Activated CD4-positive, alpha-beta T cell treated with anti-CD3 and anti-CD28 coated beads, Interleukin-10, Interleukin-2, amounts not matched to agents 100 ng/mL and 50 ng/mL, durations not matched to agents 16 hours and 8 hours (primary cell): ENCODE data around the gene PEPD.

Experiments
- DNase-seq: peaks from one replicate; pipeline ENCODE4 v3.0.0-alpha.2; 2020

The PEPD gene

DNA sequence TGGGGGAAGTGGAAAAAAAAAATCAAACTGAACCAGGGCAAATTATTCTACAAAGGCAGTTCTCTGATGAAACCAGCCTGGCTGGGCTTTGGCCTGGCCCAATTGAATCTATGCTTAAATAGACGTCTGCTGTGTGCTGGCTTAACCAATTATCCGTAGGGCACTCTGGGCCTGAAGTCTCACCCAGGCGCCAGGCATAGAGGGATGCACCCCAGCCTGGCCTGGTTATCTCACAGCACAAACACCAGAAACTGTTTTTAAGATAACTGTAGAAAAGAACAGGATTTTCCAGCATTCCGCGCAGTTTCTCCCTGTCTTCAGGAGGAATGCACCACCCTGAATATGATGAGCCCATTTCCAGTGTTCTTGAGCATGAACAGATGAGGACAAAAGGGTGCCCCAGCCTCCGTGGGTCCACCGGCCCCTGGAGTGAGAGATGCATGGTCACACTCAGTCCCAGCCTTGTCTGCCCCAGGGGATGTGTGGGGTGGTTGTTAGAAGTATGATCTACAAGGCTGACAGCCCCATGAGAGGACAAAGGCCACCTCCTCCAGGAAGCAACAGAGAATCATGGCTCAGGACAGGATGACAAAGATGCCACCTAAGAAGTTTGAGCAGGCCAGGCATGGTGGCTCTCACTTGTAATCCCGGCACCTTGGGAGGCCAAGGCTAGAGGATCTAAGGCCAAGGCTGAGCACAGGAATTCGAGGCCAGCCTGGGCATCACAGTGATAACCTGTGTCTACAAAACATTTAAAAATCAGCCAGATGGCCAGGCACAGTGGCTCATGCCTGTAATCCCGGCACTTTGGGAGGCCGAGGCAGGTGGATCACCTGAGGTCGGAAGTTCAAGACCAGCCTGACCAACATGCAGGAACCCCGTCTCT lies 50.2 kb downstream of the PEPD start:
- no peak for DNase-seq

DNA sequence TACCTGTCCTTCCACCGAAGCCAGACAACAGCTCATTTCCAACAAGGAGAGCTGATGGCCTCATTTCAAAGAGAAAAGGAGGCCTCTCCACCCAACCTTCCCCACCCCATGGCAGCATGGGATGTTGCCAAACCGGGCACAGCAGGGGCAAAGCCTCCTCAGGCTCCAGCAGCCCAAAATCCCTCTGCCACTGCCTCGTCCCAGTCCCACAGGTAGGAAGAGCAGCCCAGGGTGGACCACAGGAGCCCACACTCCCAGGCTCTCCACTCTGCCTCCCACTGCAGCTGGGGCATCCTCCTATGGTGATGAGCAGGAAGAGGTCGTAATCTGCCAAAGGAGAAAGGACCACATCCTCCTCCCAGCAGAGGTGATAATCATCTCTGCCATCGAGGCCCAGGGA lies 50.9 kb downstream of the PEPD start:
- no peak for DNase-seq

DNA sequence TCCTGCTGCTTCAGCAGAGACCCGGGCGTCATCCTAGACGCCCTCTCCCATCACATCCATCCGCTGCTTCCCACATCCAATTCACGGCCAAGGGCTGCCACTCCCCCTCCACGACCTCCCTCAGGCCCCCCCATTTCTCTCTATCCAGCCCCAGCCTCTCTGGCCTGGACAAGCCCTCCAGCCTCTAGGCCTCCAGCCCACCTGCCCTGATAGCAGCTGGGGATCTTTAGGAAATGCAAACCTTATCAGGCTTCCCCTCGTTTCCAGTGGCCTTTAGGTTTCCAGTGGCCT lies 51.6 kb downstream of the PEPD start:
- no peak for DNase-seq

DNA sequence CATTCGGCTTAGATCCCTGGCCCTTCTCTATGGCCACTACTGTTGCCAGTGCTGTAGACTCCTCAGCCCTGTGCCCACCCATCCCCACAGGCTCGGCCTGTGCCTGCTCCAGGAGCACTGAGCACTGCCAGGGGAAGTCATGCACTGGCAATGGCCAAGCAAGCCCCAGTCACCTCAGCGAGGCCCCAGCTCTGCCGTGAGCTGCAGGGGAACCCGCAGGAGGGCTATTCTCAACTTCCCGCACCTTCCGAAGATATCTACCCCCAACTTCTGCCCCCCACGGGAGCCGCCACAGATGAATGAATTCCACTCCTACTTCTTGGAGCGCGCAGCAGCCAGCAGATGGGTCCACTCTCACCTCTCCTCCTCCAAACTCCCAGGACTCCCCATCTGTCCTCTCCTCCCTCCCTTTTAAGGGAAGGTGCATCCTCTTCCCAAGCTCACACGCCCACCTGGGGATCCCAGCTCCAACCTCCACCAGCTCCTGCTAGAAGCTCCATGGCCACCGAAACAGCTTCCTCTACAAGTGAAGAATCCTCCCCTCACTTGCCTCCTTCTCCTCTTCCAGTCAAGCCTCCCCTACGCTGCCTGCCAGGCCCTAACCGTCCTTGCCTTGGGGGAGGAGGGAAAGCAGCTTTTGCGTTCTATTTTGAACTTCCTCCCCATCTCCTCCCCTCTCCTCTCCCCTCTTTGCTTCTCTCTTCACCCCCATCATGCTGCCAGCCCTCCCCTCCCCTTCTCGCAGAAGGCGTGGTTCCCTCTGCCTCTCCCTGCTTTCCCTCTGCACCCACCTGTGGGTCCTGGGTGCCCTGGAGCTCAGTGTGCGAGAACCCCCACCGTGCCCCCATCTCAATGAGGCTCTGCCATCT lies 52.2 kb downstream of the PEPD start:
- no peak for DNase-seq

DNA sequence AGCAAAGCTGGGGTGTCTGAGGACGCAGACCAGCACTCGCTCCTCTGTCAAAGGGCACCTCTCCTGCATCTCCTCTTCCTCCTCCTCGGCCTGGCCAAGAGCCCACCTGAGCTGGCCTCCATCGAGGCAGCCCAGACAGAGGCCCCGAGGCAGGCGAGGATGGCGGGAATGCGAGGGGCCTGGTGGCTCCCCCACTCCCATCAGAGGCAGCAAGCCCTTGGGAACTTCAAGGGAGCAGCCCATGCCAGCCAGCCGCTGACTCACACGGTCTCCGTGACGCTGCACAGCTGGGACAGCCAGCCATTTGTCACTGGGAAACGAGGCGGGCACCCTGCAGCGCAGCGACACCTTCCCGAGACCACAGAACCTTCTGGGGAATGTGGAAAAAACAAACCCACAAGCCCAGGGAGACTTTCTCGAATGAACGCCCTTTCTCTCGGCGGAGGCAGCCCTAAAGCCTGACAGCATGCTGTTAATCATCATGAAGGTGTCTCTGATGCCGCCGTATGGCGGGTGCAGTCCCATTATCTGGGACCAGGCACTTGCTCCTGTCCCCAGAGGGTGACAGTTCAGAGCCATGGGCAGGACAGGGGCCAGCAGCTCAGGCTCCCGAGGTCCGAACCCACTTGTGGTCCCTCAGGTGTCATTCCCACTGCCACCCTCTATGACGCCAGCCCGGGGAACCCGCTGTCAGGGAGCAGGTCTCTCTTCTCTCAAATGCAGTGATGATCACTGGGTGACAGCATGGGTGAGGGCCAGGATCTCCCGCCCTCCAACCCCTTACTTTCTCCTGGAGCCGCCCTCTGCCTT lies 53.0 kb downstream of the PEPD start:
- no peak for DNase-seq

DNA sequence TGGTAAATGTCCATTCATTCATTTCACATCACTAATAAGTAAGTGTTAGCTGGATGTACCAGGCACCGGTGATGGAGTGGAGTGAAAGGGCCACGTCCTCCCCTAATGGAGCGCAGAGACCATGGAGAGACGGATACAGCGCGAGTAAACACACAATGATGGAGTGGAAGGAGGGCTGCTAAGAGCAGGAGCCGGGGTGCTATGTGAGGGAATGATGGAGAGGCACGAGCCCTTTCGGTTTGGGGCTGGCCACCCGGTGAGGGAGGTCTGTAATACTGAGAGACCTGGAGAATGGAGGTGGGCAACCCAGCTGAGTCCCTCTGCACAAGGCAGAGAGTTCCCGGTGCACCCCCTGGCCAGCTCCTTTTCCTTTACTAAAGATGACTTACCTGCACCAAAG lies 53.7 kb downstream of the PEPD start:
- DNase-seq, result no peak

DNA sequence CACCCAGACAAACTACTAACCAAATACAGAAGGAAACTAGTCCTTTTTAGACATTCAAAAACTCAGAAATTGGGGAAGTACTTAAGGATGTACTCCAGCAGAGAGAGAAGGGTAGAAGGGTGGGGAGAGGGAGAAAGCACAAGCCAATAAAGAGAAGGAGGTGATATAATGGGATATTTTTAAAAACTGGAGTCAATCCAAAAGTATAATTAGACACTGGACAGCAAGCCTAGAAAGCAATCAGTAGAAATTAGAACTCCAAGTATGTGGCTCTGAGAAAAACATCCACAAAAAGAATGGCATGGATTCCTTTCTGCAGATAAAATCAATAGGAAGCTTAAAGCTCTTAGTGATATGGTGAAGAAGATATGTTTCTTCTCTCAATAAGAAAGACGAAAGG lies 55.8 kb downstream of the PEPD start:
- DNase-seq, result no peak

DNA sequence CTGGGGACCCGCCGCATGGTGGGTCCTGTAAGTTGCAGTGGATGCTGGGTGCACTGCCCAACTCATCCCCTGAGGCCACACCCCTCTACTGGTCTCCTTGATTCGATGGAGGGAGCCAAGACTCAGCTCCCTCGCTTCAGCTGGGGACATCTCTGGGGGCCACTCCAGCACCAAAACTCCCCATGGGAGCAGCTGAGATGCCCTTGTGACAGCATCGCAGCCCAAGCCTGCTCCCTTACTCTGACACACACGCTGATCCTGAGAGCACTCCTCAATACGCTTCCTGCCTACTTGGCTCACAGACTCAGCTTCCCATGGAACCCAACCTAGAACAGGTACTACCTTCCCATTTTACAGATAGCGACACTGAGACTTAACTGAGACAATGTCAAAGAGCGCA lies 56.2 kb downstream of the PEPD start:
- no peak for DNase-seq

DNA sequence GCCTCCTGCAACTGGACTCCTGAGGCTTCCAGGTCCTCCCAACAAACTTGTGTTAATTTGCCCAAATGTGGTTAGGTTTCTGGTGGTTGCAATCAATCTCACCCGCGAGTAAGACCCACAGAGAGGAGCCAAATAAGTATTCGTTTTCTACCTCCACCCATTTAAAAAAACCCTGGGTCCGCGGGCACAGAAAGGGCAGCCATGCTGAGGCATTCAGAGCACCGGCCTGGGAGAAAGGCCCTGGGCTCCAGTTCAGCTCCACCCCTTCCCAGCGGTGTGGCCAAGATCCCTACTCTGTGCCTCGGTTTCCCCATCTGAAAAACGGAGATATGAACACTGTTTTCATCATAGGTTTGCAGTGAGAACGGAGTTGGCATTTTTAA lies 56.9 kb downstream of the PEPD start:
- DNase-seq, result no peak

DNA sequence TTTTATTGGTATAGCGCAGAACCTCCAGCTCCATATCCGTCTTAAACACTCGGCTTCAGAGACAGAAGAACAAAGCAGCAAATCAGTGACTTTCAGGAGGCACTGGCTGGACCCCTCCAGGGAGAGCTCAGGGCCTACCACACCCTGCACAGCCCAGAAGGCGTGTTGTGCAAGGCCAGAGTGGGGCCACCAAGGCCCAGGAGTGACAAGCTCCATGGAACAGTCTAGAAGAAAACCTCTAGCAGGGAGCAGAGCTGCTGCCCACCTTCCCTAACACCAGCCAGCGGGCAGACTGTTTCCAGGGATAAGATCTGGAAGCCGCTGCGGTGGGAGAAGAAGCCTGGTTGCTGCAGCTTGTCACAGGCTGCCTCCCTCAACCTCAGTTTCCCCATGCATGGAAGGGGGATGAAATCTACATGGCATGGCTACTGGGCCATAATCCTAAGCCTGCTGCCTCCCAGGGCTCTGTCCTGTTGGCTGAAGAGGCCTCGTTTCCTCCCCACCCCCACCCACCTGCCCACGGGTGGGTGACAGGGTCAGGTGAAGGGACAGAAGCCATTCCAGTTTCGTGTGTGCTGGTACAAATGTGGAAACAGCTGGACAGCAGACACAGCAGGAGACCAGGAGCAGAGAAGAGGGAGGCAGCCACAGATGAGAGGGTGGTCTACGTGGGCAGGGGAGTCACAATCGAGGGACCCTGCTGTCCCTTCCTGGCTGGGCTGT lies 57.4 kb downstream of the PEPD start:
- no peak for DNase-seq

DNA sequence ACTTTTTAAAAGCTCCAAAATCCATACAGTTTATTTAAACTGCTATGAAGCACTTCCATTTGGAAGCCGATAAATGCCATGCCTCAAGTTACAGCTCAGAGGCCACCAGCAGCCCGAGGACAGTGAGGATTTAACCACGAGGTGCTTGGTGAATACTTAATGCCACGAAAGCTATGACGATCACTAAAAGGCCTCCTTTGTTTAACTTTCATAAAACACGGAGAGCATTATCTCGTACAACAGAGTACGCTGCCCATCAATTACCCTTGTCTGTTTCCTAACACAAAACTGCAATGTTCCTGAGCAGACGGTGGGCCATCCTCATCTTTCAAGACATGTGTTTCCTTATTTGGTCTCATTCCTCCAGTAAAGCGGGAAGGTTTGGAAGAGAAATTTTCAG lies 58.4 kb downstream of the PEPD start:
- DNase-seq, result no peak

DNA sequence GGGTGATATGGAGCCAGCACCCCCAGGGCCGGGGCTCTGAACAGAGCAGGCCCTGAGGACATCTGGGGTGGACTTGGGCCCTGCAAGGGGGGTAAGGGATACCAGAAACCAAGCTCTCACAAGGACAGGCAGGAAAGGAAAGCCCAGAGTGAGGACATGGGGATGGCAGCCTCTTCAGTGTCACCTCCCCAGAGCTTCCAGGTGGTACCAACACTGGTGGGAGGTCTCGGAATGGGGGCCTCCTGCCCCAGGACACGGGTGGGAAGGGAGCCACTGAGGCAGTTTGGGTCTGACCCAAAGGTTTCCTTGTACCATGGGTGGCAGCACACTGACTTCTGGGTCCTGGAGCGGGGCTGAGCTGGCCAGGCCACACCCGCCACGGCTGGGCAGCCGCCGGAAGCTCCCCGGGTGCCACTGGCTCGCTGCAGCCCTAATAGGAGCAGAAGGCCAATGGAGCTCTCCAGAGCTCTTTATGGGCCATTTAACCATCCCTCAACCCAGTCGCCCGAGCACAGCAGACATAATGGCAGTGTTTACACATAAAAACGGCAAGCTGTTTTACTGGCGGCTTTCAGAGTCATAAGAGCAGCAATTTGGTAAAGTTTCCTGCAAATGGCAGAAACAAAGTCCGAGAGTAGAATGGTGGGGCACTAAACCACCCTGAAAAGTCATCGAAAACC lies 59.3 kb downstream of the PEPD start:
- DNase-seq, result no peak

DNA sequence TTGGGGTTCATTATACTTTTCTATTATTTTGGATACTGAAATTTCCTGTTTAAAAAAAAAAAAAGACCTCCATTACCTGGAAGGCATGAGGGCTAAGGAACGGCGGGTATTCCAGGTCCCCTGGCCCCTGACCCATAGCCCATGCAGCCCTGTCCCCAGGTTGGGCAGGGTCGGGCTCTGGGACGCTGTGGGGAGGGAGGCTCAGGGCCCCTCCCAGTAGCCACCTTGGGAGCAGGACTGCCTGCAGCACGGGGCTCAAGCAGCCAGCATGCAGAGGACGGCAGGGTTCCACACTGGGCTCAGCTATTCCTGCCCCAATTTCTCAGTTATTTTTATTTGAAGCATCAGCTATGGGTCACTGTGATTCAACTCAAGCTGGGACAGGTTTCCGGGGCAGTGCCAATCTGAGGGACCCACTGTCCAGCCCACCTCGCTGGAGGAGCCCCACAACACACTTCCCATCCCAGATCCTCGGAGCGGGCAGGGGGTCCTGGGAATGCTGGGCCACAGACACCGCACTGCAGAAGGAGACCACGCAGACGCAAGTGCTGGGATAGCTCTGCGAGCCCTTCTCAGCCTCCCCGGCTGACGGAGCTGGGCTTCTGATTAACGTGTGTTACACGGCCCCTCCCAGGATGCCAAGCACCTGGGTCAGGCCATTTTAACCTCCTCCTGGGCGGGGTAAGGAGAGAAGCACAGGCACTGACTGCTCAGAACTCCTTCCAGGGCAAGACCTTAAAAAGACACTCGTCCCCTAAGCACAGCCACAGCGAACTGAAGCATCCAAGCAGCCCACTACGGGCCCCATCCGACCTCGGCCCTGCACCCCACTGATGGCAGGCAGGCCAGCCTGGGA lies 60.1 kb downstream of the PEPD start:
- no peak for DNase-seq

DNA sequence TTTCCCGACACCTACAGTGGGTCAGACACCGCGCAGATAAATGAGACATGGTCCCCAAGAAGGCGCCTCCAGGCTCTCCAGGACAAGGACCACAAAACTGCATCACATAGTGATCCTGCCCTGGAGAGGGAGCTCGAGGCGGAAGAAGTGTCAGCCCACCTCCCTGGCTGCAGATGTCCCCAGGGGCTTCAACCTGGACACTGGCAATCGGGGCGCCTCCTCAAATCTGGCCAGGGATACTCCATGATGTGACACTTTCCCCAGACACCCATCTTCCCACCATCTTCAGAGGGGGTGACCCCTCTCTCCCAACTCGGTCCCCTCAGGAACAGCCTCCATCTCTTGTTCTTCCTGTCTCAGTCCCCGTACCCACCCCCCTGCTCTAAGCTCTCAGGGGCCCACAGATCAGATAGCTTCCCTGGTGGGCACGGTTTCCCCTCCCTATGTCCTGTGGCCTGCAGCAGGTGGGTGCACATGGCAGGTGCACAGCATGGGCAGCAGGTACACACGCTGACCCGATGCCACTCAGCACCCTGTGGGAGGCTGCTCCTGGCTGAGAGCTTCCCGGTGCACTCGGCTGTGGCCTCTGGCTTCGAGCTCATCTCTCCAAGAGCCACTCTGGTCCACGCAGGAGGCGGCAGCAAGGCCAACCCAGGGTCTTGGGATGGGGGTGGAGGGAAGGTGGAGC lies 61.2 kb downstream of the PEPD start:
- no peak for DNase-seq

DNA sequence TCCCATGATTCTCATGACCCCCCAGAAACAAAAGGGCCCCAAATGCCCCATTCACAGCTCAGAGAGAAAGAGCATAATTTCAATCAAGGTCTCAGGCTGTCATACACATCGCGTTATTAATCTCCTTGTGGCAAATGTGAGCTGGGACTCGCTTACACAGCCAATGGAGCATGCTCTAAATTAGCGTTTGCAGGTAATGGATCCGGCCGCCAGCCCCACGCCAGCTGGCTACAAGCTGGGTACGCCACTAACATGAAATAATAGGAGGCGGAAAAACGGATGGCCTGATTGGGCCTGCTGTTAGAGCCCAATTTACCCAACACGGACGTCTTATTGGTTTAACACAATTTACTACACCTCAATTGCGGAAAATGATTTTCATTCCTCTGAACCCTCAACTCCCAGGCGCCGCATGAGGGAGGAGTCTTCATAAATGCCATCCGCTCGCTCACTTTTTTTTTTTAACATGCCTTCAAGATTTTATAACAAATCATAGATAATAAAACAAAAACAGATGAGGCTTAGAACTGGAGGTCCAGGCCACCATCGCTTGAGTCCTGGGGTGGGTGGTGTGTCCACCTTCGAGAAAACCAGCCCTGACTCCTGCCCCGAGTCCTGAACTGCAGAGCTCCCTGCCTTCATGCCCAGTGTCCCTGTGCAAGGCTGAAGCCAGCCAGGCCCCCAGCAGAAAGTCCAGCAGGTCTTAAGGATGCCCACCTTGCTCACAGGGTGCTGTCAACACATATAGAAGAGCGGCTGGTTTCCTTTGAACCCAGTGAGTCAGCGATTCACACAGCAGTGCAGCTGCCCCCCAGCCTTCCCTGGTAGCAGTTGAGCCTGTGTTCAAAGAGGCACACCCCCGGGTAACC lies 62.1 kb downstream of the PEPD start:
- DNase-seq, result no peak

DNA sequence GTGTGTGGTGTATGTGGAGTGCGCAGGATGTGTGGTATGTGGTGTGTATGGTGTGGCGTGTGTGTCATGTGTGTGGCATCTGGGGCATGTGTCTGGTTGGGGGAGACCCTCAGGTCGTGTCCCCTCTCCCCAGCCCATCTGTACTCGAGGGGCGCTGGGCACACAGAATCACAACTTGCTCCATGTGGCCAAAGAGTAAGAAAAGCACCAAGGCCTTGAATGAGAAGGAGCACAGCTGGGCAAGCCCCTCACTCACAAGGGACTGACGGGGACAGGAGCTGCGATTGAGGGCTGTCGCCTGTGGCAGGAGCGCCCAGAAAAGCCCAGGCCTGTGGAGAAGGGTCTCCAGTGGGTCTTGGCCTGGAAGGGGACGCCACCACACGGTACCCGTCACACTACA lies 62.8 kb downstream of the PEPD start:
- no peak for DNase-seq

DNA sequence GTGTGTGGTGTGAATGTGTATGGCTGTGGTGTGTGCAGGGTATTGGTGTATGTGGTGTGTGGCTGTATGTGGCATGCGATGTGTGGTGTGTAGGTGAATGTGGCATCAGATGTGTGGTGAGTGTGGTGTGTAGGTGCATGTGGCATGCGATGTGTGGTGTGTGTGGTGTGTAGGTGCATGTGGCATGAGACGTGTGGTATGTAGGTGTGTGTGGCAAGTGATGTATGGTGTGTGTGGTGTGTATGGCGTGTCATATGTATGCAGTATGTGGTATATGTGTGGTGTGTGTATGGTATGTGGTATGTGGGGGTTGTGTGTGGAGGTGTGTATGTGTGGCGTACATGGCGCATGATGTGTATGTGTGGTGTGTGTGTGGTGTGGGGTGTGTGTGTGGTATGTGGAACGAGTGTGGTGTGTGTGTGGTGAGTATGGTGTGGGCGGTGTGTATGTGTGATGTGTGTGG lies 63.4 kb downstream of the PEPD start:
- no peak for DNase-seq

DNA sequence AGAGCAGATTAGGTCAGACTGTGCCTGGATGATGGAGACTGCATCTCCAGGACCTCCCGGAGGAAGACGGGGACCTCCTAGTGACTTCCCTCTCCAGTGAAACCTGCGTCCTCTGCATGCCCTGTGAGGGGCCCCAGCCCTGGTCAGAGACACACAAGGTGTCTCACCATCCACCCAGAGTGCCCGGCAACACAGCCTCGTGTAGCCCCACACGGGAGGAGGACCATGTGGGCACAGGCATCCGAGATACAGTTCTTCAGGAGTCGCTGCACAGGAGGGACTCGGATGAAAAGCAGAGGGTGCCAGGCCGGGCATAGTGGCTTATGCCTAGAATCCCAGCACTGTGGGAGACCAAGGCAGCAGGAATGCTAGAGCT lies 64.8 kb downstream of the PEPD start:
- DNase-seq, result no peak

DNA sequence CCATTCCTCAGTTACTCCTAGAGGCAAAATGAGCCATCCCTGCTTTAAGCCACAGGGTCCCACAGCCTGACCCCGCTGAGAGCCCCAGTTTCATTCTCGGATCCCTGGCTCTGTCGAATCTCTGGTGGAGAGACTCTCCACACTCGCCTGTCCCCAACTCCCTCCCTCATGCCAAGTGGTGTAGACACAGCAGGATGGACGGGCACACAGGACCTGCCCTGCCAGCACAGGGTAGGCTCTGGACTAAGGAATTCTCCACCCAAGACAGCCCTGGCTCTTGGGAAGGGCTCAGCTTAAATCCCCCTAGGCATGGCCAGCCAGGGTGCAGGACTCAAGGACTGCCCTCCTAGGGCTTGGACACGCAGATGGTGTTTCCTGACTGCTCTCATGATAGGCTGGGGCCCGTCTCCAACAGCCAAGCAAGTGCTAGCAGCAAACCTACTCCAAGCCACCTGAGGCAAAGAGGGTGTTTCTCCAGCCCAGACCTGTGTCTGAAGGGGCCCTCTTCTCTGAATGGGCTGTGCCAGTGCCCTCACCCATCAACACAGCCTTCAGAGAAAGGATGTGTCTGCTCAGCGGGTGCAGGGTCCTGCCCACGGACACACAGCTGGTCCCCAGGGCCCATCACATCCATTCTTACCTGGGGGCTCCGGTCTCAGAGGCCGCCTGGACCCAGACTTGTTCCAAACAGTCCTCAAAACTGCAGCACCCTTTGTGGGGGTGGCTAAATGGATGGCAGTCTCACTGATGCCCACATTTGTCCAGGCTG lies 65.3 kb downstream of the PEPD start:
- no peak for DNase-seq
